Progenitor cell of endocrine pancreas (in vitro differentiated cells): ENCODE measurements around the gene SPON1. TPM values are rescaled to one million over a fixed set of nuclear protein-coding genes. Genes with fewer than 3 reads are reported as not detected.

Experiments used
- DNase-seq: peaks from one replicate; pipeline ENCODE4 v3.0.0; 2021; ENCODE audit warnings: low spot score; ENCODE audit not compliant: unreplicated experiment
- H3K27ac Mint-ChIP-seq: 2 replicates; pipeline ENCODE4 v1.8.0; 2021; ENCODE audit warnings: mild to moderate bottlenecking, moderate library complexity, mixed read lengths
- H3K27me3 Mint-ChIP-seq: 2 replicates; pipeline ENCODE4 v1.8.0; 2021; ENCODE audit warnings: mixed read lengths
- H3K36me3 Mint-ChIP-seq: 2 replicates; pipeline ENCODE4 v1.8.0; 2022; ENCODE audit warnings: mixed read lengths; ENCODE audit not compliant: insufficient read depth
- H3K4me1 Mint-ChIP-seq: 2 replicates; pipeline ENCODE4 v1.8.0; 2021; ENCODE audit warnings: low read depth, mixed read lengths
- H3K4me3 Mint-ChIP-seq: 2 replicates; pipeline ENCODE4 v1.8.0; 2021; ENCODE audit warnings: low read depth, mild to moderate bottlenecking, moderate library complexity, mixed read lengths
- H3K9me3 Mint-ChIP-seq: 2 replicates; pipeline ENCODE4 v1.8.0; 2021; ENCODE audit warnings: low read depth, mixed read lengths
- CTCF ChIP-seq: fragments of 200-600 bp; sonication (generic); IDR thresholded peaks from one replicate; pipeline ENCODE4 v1.5.0; 2021; ENCODE audit warnings: antibody characterized with exemption, mild to moderate bottlenecking; ENCODE audit not compliant: unreplicated experiment
- total RNA-seq: library from RNA; stranded (reverse); gene quantifications from 2 replicates; pipeline ENCODE4 v1.2.1, GENCODE V29; 2021

The SPON1 gene
- total RNA-seq, 1 donor from 2014 or later: 13.7 TPM

GRCh38 chr11:14132312-14132711 lies 169.8 kb downstream of the SPON1 start:
- no peak overlapping the region for H3K27ac Mint-ChIP-seq
- H3K9me3 Mint-ChIP-seq: peaks cover 6% of the 10 kb centered on the region
- H3K4me3 Mint-ChIP-seq: no peak overlapping the region
- H3K36me3 Mint-ChIP-seq: no peaks in the 10 kb centered on the region
- H3K27me3 Mint-ChIP-seq: no peaks in the 10 kb centered on the region
- no peak for TF ChIP-seq CTCF
- no peak for DNase-seq
- H3K4me1 Mint-ChIP-seq: no peaks in the 10 kb centered on the region

- Mint-ChIP-seq H3K36me3 (no peaks in the 10 kb centered on the region), H3K4me3 (no peak overlapping the region), H3K9me3 (peaks cover 2% of the 10 kb centered on the region), H3K4me1 (no peaks in the 10 kb centered on the region), H3K27ac (no peak overlapping the region), H3K27me3 (no peaks in the 10 kb centered on the region)
- DNase-seq: no peak
- no peak for TF ChIP-seq CTCF
Observed at GRCh38 chr11:14133381-14133780, 170.9 kb downstream of the SPON1 start.

GRCh38 chr11:14136561-14136960 lies 174.0 kb downstream of the SPON1 start:
- DNase-seq: no peak
- H3K9me3 Mint-ChIP-seq: no peaks in the 10 kb centered on the region
- H3K27me3 Mint-ChIP-seq: no peaks in the 10 kb centered on the region
- no peaks in the 10 kb centered on the region for H3K36me3 Mint-ChIP-seq
- no peak overlapping the region for H3K27ac Mint-ChIP-seq
- TF ChIP-seq CTCF: no peak
- H3K4me1 Mint-ChIP-seq: no peaks in the 10 kb centered on the region
- no peak overlapping the region for H3K4me3 Mint-ChIP-seq

DNA sequence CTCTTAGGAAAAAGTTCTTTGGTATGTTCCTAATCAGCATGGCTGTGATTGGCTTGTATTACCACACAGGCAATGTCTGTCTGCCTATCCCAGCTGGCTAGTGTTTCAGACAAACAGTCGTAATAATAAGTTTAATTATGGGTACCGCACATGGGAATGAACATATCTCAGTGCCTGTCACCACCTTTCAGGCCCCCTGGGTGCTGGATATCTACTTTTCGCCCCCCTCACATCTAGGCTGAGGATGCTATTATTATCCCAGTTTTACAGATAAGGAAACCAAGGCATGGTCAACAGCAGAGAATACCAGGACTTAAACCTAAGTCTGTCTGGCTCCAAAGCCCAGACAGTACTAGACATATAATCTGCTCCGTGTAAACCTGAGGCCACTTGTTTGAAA lies 174.8 kb downstream of the SPON1 start:
- no peak for DNase-seq
- Mint-ChIP-seq H3K9me3 (no peaks in the 10 kb centered on the region), H3K36me3 (no peaks in the 10 kb centered on the region), H3K27me3 (no peaks in the 10 kb centered on the region), H3K4me1 (no peaks in the 10 kb centered on the region), H3K4me3 (no peak overlapping the region), H3K27ac (no peak overlapping the region)
- TF ChIP-seq CTCF: no peak

GRCh38 chr11:14140991-14141390 lies 178.5 kb downstream of the SPON1 start:
- no peak for DNase-seq
- no peak overlapping the region for H3K4me3 Mint-ChIP-seq
- no peak overlapping the region for H3K27ac Mint-ChIP-seq
- H3K36me3 Mint-ChIP-seq: no peaks in the 10 kb centered on the region
- TF ChIP-seq CTCF: no peak
- H3K9me3 Mint-ChIP-seq: no peaks in the 10 kb centered on the region
- no peaks in the 10 kb centered on the region for H3K4me1 Mint-ChIP-seq
- no peaks in the 10 kb centered on the region for H3K27me3 Mint-ChIP-seq
